ENCODE data around the gene DCAKD.

GRCh38 chr17:45011767-45012166, 39.7 kb downstream of the DCAKD start:
- TF ChIP-seq CTCF (IDR thresholded peaks at IDR 0.05) (no peak), POLR2A (IDR thresholded peaks at IDR 0.05) (no peak), POLR2AphosphoS5 (IDR thresholded peaks at IDR 0.05) (no peak), EP300 (IDR thresholded peaks at IDR 0.05; ENCODE audit: low read depth) (no peak)
